ENCODE results near the gene C5orf47. TPM values are rescaled to one million over a fixed set of nuclear protein-coding genes. Genes with fewer than 3 reads are reported as not detected.

The C5orf47 gene
- total and polyA plus RNA-seq, 2 of the 8 experiments (the other 6 are each of a cell fraction or from before 2014, with no cell fraction given) = 0.11 TPM; not detected in 1

- ChIA-PET CTCF (ENCODE audit: partially characterized antibody) (interaction anchor here (0.6 to 7.5 kb wide), 6 partner anchors 9 to 548 kb away, joined by 3 to 45 read pairs (median 4); partner anchors contain the start of gene NSG2), POLR2A (ENCODE audit: partially characterized antibody) (no interaction called here)
- WGBS, 2 experiments (ENCODE audit: extremely low coverage in 1 of 2, insufficient coverage in 1 of 2, insufficient read length in 1 of 2, insufficient replicate concordance in 2 of 2, low coverage in 1 of 2, low lambda C conversion rate in 2 of 2, missing lambda C conversion rate in 1 of 2) = 93% methylated on average over 3 of the region's 3 CpGs; no CpG with 5 or more reads in 1 of the 2 experiments
- no peak overlapping the region for H3K23ac ChIP-seq (ENCODE audit: insufficient read length)
- no peaks in the 10 kb centered on the region for H3K4me1 ChIP-seq (replicated peaks in 1 of 4; ENCODE audit: control insufficient read depth in 3 of 4, insufficient read depth in 4 of 4, low read length in 3 of 4)
- H3K9ac ChIP-seq (replicated peaks in 1 of 4; ENCODE audit: extremely low read depth in 1 of 4, low read depth in 3 of 4, low read length in 3 of 4) = no peak overlapping the region
- no peak overlapping the region for H2AK5ac ChIP-seq (ENCODE audit: low read depth, low read length)
- H3K27me3 ChIP-seq (replicated peaks in 1 of 4; ENCODE audit: control insufficient read depth in 3 of 4, extremely low read depth in 1 of 4, insufficient read depth in 3 of 4, low read length in 3 of 4) = no peaks in the 10 kb centered on the region
- no peaks in the 10 kb centered on the region for H3K36me3 ChIP-seq (ENCODE audit: control insufficient read depth in 2 of 4, insufficient read depth in 4 of 4, low read length in 3 of 4)
- DNase-seq (ENCODE audit: low read depth in 1 of 2, low spot score in 2 of 2) (no peak), FAIRE-seq (no peak)
- no peak overlapping the region for H4K91ac ChIP-seq (replicated peaks; ENCODE audit: insufficient read length, low read length)
- H2AFZ ChIP-seq (ENCODE audit: low read length) = no peak overlapping the region
- no peak overlapping the region for H3K18ac ChIP-seq (ENCODE audit: extremely low read depth, low read length)
- H3K14ac ChIP-seq (ENCODE audit: insufficient read length) = no peak overlapping the region
- H3K79me1 ChIP-seq (ENCODE audit: low read depth, low read length) = no peaks in the 10 kb centered on the region
- H3K56ac ChIP-seq (replicated peaks; ENCODE audit: insufficient read length, low read depth, low read length) = no peak overlapping the region
- H3K23me2 ChIP-seq (ENCODE audit: low read depth, low read length) = no peaks in the 10 kb centered on the region; the same call in 1 of the 2 replicates
- no peak overlapping the region for H3K4me3 ChIP-seq (ENCODE audit: extremely low read depth in 1 of 4, insufficient read depth in 2 of 4, low read depth in 3 of 4, low read length in 4 of 4)
- no peak overlapping the region for H2BK120ac ChIP-seq (replicated peaks; ENCODE audit: low read depth, low read length)
- no peaks in the 10 kb centered on the region for H3K79me2 ChIP-seq (ENCODE audit: control insufficient read depth in 1 of 2, insufficient read depth in 2 of 2, low read length in 2 of 2)
- TF ChIP-seq MAFK (IDR thresholded peaks at IDR 0.05; ENCODE audit: low read depth, low read length) = no peak
- no peak for TF ChIP-seq RBBP5 (IDR thresholded peaks at IDR 0.05; ENCODE audit: borderline replicate concordance, low read depth, low read length)
- no peak for TF ChIP-seq SIN3A (conservative IDR thresholded peaks at IDR 0.05 in 1 of 2, IDR thresholded peaks at IDR 0.05 in 1 of 2; ENCODE audit: low read depth in 1 of 2, low read length in 2 of 2)
- no peak overlapping the region for H2BK20ac ChIP-seq (ENCODE audit: low read length)
- no peak overlapping the region for H4K5ac ChIP-seq (ENCODE audit: insufficient read length, low read depth, low read length)
- H3K4ac ChIP-seq (replicated peaks; ENCODE audit: insufficient read length, low read depth, low read length) = no peak overlapping the region
- no peak overlapping the region for H2BK15ac ChIP-seq (ENCODE audit: low read length)
- no peak overlapping the region for H3K4me2 ChIP-seq (ENCODE audit: insufficient read depth in 1 of 2, low read depth in 2 of 2, low read length in 2 of 2)
- no peak overlapping the region for H2BK5ac ChIP-seq (ENCODE audit: low read depth, low read length)
- no peak overlapping the region for H3K27ac ChIP-seq (ENCODE audit: low read depth, low read length)
- H2BK12ac ChIP-seq (ENCODE audit: low read depth, low read length) = no peak overlapping the region
- H3K9me3 ChIP-seq (ENCODE audit: insufficient read depth in 2 of 2, low read depth in 1 of 2, low read length in 1 of 2) = no peaks in the 10 kb centered on the region
- no peaks in the 10 kb centered on the region for H4K20me1 ChIP-seq (replicated peaks in 1 of 2; ENCODE audit: control insufficient read depth in 1 of 2, insufficient read depth in 2 of 2, low read length in 2 of 2)
- H4K8ac ChIP-seq (ENCODE audit: extremely low read depth, insufficient read depth, low read length) = no peak overlapping the region
Measured at GRCh38 chr5:174053905-174054304, 64.9 kb downstream of the C5orf47 start.

Other genes starting within 250 kb of the C5orf47 start
- gene CPEB4, start 100.8 kb upstream of the C5orf47 start, total RNA-seq (2021; fragmentation: NEBNext Ultra II Directional; extraction: Animal tissue kit (Norgen Biotek cat#: 25700)) = 13.4 and 14.3 TPM in 2 replicates
- gene CPEB4, start 100.8 kb upstream of the C5orf47 start, polyA plus RNA-seq (2011; rRNA removed) = 5.7 and 8.4 TPM in 2 replicates
- gene NSG2, start 56.5 kb downstream of the C5orf47 start, total RNA-seq (2021; fragmentation: NEBNext Ultra II Directional; extraction: Animal tissue kit (Norgen Biotek cat#: 25700)) = 0.34 and 0.78 TPM in 2 replicates
- gene NSG2, start 56.5 kb downstream of the C5orf47 start, polyA plus RNA-seq (2011; rRNA removed) = 0.53 and 0.56 TPM in 2 replicates

Measured in H1 (cell line).